HG02884 (cell line): Measurements from ENCODE around the gene CCL21.
"Not testable (repeated sequence)": the region's sequence is repeated elsewhere in the genome, so short reads cannot be mapped to it uniquely, and the experiment has no call there.

ENCODE experiments used
- ATAC-seq: cut with Tn5 transposase; IDR thresholded peaks from one replicate; pipeline ENCODE4 v1.9.1; 2021; ENCODE audit warnings: mild to moderate bottlenecking, moderate library complexity; ENCODE audit not compliant: unreplicated experiment

The CCL21 gene, protein sequence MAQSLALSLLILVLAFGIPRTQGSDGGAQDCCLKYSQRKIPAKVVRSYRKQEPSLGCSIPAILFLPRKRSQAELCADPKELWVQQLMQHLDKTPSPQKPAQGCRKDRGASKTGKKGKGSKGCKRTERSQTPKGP

DNA sequence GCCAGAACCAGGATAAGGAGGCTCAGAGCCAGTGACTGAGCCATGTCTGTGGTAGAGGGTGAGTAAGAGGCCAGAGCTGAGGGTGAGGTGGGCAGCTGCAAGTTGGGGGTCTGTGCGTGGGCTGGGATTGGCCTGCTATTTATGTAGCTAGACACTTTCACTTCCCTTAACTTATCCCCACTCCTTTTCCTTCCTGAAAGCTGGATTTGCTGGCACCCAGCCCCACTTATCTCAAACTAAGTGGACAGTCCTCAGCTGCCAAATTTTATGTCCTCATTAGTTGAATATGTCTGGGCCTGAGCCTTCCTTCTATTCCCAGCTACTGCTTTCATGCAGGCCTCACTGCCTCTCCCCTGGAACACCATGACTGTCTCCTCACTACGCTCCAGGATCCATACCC lies at the start of gene CCL21:
Gene CCL21 (minus strand): TSS at position 114 of the 400 bp plus-strand sequence. CDS start 70 bp downstream, at position 44.
- no peak for ATAC-seq

DNA sequence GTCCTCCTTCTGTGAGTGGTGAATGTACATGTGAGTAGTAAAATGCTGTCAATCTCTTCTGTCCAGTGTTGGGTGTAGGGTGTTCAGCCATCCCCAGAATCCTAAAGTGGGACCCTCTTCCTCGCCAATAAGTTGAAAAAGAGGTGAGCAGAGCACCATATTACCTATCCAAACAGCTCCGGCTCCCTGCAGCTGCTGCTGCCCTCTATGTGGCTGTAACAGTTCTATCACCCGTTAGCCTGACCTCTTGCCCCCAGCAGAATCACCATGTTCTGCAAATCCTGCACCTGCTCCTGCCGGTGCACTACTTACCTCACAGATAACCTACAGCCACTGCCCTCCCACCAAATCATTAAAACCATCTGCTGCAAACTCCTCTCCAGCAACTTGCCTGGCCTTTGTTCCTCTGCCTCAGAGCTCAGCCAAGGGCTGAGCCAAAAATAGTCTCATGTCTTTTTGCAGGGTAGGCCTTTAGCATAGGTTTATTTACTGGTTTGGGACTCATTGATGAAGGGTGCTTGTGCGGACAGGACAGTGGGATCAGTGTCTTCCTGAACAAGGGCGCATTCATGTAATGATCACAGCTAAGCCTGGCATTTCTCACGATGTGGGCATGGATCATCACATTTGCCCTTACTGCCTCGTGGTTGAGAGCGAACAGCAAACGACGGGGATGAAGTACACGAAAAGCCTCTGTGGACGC lies 49.6 kb upstream of the CCL21 start:
- ATAC-seq: no peak

DNA sequence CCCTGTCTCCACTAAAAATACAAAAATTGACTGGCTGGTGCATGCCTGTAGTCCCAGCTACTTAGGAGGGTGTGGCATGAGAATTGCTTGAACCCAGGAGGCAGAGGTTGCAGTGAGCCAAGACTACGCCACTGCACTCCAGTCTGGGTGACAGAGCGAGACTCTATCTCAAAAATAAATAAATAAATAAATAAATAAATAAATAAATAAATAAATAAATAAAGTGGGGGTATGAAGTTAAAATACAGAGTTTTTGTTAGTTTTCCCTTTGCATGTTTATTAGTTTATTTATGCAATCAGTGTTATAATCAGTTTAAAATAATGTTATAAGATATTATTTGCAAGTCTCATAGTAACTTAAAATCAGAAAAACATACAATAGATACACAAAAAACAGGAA lies 40.4 kb upstream of the CCL21 start:
- not testable (repeated sequence) for ATAC-seq

DNA sequence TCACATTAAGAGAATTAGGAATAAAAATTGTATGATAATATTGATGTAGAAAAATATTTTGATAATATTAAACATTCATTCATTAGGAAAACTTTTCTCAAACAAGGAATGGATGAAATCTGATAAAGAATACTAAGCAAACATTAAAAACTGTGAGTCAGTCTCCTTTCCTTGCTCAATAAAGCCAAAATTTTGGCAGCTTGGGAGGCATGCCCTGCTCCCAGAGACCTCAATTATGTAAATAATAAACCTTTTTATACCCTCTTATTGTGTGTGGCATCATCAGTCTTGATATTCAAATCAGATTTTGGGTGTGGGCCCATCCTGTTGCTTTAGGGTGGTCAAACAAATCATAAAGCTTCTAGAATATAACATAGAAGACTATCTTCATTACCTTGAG lies 36.6 kb upstream of the CCL21 start:
- no peak for ATAC-seq

DNA sequence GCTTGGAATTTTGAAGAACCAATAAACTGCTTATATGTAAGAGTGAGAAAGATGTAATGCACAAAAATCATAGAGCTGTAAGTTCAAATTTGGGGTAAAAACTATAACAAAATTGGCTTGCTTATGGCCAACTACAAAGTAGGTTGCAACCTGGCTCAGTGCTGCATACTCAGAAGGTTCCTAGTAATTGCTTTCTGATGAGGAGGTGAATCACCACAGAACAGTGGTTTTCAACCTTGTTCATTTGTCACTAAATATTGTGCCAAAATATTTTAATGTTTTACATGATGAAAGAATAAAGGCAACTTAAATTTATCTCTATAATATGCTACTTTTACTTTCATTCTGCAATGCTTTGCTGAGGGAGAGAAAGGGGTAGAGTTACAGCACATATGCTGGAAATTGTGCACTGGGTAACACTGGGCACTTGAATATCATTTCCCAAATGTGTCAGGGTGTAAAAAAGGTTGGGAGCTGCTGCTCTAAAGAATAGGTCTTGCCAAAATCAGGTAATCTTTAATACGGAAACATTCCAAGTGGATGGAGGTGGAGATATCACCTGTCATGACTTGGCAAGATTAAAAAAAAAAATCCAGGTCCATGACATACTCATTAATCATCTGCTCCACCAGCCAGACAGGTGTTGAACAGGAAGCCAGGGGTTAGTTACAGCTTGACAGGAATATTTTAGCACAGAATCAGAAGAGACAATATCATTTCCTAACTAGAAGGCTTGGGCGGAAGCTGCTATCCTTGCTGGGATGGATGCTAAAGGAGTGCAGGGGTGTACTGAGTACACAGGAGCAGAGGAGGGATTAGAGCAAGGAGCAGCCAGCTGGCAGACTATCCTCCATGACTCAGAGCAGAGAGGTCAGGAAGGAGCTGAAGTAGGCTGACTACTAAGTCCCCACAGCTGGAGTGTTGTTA lies 34.6 kb upstream of the CCL21 start:
- no peak for ATAC-seq

DNA sequence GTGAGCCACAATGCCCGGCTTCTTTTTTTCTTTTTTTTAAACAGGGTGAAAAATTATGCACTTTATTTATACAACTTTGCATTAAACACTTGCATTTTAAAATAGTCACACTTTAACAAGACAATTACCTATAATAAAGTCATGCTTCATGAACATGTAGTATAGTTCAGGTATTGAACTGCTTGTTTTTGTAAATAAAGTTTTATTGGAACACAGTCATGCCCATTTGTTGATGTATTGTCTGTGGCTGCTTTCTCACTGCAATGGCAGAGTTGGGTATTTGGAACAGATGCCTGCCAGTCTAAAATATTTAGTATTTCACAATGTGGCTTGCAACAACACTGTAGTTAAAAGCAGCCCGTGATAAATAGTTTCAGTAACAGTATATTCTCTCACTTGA lies 32.8 kb upstream of the CCL21 start:
- no peak for ATAC-seq

DNA sequence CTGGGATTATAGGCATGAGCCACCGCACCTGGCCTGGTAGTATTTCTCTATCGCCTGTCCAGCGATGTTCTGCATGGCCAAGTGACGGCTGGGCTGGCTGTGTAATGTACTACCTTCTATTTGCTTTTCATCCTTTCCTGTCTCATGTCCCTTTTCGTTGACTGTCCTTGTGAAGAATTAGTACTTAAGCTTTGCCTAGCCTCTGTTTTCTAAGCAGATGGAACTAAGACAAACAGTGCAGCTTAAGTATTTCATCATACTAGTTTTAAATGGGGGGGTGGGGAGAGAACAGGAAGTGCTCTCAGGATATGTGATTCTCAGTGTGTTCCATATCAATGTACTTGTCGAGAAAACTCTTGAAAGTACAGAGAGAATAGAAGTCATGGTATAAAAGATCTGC lies 31.7 kb upstream of the CCL21 start:
- no peak for ATAC-seq

DNA sequence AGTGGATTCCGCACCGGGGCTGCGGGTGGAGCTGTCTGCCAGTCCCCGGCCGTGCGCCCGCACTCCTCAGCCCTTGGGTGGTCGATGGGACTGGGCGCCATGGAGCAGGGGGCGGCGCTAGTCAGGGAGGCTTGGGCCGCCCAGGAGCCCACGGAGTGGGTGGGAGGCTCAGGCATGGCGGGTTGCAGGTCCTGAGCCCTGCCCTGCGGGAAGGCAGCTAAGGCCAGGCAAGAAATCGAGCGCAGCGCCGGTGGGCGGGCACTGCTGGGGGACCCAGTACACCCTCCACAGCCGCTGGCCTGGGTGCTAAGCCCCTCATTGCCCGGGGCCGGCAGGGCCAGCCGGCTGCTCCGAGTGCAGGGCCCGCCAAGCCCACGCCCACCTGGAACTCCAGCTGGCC lies 30.2 kb upstream of the CCL21 start:
- ATAC-seq: not testable (repeated sequence)

DNA sequence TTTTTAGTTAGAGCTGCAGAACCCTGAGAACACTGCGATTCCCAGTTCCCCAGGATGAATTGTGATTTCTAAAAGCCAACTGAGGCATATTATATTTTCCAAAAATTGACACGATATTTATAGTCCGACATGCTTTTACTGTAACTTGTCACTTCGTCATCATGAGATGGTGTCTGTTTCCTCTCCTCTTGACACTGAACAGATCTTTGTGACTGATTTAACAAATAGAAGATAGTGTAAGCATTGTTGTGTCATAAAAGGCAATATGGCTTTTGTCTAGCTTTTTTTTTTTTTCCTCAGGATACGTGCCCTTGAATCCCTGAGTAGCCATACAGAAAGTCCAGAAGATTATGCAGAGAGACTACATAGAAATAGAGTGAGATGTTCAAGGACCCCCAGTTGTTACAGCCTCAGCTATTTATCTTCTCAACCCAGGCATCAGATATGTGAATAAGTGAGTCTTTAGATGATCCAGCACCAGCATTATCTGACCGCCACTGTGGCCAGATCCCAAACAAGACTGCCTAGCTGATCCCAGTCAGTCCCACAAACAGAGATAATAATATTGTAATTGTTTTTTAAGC lies 27.8 kb upstream of the CCL21 start:
- ATAC-seq: no peak

DNA sequence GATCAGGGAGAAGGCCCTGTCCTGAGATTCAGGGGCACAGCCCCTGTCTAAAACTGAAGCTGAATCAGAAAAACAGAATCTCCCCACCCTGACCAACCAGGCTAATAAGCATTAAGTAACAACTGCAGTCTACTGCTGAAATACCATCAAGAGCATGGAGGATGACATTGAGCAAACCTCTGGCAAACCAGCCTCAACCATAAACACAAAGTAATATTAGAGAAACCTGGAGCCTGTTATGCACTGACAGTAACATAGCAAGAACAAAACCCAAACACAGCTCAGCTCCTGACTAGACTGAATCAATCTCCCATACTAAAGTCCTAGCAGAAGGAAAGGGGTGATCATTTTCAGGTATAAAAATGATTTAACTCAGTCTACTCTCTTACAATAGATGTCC lies 24.8 kb upstream of the CCL21 start:
- ATAC-seq: no peak

DNA sequence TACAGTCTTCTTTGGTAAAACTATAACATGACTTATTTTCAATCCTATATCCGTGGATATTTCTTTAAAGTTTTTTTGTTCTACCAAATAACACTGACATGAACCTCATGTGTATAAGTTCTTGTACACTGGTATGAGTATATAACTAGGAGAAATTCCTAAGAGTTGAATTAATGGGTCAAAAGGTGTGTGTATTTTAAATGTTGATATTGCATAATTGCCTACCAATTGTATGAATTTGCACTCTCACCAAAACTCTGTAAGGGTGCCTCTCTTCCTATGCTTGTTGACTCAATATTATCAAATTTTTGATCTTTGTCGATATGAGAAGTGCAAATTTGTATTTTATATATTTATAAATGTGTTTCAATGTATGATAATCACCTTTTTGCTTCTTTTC lies 22.9 kb upstream of the CCL21 start:
- no peak for ATAC-seq

DNA sequence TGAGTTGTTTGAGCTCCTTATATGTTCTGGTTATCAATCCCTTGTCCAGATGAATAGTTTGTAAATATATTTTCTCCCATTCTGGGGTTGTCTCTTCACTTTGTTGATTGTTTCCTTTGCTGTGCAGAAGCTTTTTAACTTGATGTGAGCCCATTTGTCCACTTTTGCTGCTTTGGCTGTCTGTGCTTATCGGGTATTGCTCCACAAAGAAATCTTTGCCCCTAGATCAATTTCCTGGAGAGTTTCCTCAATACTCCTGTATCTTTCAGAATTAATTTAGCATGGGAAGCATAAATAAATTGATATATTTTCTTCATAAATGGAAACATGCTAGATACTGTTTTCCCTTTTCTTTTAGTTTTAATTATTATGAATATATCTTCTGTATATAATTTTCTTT lies 22.5 kb upstream of the CCL21 start:
- ATAC-seq: no peak

DNA sequence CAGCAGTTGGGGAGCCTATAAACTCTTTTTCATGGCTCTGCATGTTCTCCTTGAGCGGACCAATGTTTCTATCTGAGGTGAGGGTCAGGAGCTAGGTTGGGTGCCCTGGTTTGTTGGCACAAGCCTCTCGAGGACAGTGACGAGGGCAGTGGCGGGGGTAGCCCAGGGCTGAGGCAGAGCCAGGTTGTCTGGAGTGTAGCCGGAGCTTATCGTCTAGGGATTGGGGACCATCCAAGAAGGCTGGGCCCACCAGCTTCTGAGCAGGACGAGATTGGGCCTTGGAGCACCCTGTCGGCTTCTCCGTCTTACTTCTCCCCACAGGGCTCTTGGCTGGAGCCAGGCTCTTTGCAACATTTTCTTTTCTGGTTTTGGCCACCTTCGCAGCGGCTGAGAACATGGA lies 13.2 kb upstream of the CCL21 start:
- ATAC-seq: no peak

DNA sequence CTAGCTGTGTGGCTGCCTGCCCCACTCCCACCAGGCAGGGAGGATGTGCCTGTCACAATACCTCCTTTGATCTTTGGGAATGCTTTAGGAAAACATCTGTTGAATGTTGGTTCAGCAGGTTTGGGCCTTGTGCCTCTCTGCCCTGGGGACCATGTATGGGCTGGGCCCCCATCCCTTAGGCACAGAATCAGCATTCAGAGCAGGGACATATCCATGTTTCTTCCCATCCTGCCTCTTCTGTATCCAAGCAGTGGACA lies 9.8 kb upstream of the CCL21 start:
- not testable (repeated sequence) for ATAC-seq

DNA sequence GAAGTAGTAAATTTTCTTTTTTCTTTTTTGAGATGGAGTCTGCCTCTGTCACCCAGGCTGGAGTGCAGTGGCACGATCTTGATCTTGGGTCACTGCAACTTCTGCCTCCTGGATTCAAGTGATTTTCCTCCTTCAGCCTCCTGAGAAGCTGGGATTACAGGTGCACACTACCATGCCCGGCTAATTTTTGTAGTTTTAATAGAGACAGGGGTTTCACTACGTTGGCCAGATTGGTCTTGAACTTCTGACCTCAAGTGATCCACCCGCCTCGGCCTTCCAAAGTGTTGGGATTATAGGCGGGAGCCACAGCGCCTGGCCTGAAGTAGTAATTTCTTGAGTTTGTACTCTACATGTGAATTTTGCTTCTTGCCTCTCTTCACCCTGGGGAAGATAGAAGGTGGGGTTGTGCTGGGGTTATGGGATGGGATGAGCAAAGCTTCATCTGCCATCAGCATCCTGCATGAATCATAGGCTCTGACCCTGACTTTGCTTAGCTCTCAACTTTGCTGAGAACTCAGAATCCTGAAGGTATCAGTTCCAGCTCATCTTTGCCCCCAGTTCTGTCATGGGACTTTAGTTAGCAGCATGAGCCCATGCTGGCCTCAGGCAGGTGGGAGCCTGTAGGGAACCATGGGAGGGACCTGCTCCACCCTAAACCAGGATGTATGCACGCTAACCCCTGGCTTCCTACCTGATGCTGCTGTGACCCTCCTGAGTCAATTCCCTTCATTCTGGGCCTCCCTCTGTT lies 9.3 kb upstream of the CCL21 start:
- ATAC-seq: no peak

DNA sequence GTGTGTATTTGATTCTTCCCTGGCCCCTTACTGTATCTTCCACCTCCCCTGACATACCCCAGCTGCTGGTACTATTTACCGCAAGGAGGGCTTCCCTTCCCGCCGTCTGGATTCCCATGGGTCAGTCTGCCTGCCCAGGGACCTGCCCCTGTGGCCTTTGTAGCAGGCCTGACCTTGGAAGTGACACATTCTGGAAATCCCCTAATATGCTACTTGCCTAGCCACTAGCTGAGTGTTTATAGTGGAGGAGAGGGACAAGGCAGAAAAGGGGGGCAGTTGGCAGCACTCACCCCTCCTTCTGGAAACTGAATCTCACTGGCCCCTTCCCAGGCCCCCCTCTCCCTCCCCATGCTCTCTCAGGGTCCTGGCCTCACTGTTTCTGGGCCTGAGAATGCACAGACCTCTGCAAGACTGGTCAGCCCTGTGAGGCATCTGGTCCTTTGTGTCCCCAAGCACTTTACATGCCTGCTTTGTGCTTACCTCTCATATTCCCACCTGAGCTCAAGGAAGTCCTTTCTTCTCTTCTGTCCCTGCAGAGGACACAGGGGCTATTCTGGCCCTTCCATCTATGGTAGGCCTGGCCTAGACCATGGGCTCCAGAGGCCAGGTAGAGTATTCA lies 8.2 kb upstream of the CCL21 start:
- ATAC-seq: no peak

DNA sequence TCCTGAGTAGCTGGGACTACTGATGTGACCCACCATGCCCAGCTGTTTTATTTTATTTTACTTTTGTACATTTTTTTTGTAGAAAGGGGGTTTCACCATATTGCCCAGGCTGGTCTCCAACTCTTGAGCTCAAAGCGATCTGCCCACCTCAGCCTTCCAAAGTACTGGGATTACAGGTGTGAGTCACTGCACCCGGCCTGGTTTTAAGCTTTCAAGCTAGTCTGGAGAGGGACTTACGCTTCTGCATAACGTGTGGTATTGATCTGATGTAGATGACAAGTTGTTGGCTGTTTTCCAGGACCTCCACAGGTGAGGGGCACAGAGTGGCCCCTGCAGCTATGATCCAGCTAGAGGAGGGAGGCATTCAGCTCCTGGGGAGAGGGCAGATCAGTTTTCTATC lies 6.8 kb upstream of the CCL21 start:
- no peak for ATAC-seq

DNA sequence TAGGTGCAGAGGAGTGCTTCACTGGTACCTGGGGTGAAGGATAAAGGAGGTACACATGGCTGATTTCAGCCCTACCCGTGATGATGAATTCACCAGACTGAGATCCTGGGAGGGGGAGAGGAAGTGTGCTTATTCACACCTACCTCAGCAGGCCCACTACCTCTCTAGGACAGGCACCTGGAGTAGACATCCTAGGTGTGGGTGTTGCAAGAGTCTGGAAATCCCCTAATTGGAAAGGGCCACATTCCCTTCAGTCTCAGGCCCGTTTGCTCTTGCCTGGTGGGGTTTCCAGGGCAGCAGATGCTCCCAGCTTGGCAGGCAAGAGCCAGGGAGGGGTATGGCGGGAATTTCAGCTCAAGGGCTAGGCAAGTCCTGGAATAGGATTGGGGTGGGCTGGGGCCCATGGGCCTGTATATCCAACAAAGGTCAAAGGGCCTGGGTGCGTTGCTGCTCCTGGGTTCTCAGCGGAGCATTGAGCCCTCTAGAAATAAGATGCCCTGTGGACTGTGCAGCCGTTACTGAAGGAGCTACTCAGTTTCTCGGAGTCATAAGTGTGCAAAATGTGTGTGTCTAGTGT lies 5.8 kb upstream of the CCL21 start:
- ATAC-seq: no peak

DNA sequence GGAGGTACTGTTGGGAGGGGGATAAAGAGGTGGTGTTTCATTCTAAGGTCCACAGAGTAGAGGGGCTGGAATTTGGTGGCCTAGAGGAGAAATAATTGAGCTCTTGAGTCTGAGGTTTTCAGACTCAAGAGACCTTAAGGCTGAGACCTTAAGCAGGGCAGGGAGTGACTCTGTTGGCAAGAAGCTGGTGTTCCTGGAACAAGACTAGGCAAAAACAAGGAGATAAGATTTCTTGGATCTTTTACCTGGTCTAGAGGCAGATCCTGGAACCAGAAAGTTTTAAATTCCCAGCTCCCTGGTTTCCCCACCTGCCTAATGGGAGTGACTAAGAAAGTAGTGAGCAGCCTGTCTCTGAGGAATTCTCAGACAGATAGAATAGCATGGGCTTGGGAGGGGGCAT lies 4.1 kb upstream of the CCL21 start:
- ATAC-seq: no peak

DNA sequence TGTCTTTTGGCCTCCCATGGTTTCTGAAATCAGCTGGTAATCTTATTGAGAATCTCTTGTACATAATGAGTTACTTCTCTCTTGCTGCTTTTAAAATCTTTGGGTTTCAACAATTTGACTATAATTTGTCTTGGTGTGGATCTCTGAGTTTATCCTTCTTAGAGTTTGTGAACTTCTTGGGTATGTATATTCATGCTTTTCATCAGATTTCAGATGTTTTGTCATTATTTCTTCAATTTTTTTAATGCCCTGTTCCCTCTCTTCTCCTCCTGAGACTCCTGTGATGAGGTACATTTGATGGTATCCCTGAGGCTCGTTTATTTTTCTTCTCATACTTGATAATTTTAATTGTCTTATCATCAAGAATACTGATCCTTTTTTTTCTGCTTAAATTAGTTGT lies 2.2 kb upstream of the CCL21 start:
- ATAC-seq: no peak
